HUES64 (cell line): ENCODE data around the gene VOPP1.

ENCODE experiments used
- H3K27ac ChIP-seq: 2 replicates; pipeline ENCODE4 v1.7.0; 2013; ENCODE audit warnings: low read depth, low read length, inconsistent platforms
- H3K27me3 ChIP-seq: 2 replicates; pipeline ENCODE4 v1.6.1; 2013; ENCODE audit warnings: mild to moderate bottlenecking, low read length; ENCODE audit not compliant: insufficient read depth
- H3K36me3 ChIP-seq: 2 replicates; pipeline ENCODE4 v1.6.1; 2013; ENCODE audit warnings: mild to moderate bottlenecking, low read length; ENCODE audit not compliant: insufficient read depth
- H3K4me1 ChIP-seq: 2 replicates; pipeline ENCODE4 v1.6.1; 2013; ENCODE audit warnings: mild to moderate bottlenecking, low read length, moderate library complexity; ENCODE audit not compliant: insufficient read depth
- H3K4me3 ChIP-seq: 2 replicates; pipeline ENCODE4 v1.5.1; 2013; ENCODE audit warnings: mild to moderate bottlenecking, low read length, moderate library complexity
- H3K9ac ChIP-seq: 2 replicates; pipeline ENCODE4 v1.6.1; 2013; ENCODE audit warnings: mild to moderate bottlenecking, low read depth, low read length
- H3K9me3 ChIP-seq: 2 replicates; pipeline ENCODE4 v1.6.1; 2013; ENCODE audit warnings: low read depth, low read length; ENCODE audit not compliant: insufficient read depth
- WGBS: fragments of 150-250, 120-280 bp; methylation state at CpG from one replicate; pipeline ENCODE4 v1.1.7; 2013; ENCODE audit warnings: missing lambda C conversion rate; 5-methylcytosine and 5-hydroxymethylcytosine counted together

Gene VOPP1

GRCh38 chr7:55568613-55569268, 3.6 kb downstream of the VOPP1 start:
- H3K4me3 ChIP-seq: no peak overlapping the region
- no peaks in the 10 kb centered on the region for H3K36me3 ChIP-seq
- peak overlapping the region; percentile 33; the same call in 1 of the 2 replicates for H3K27ac ChIP-seq
- H3K27me3 ChIP-seq: peaks cover 12% of the 10 kb centered on the region; the same call in 1 of the 2 replicates
- peaks cover 65% of the 10 kb centered on the region for H3K4me1 ChIP-seq
- no peaks in the 10 kb centered on the region for H3K9me3 ChIP-seq
- WGBS: 65% methylated on average over 4 of the region's 4 CpGs
- no peak overlapping the region for H3K9ac ChIP-seq

- 48% methylated on average over 3 of the region's 3 CpGs for WGBS
- H3K36me3 ChIP-seq: no peaks in the 10 kb centered on the region
- no peak overlapping the region for H3K27ac ChIP-seq
- no peak overlapping the region for H3K4me3 ChIP-seq
- H3K4me1 ChIP-seq: peaks cover 66% of the 10 kb centered on the region
- H3K27me3 ChIP-seq: peaks cover under 1% of the 10 kb centered on the region; the same call in 1 of the 2 replicates
- no peak overlapping the region for H3K9ac ChIP-seq
- H3K9me3 ChIP-seq: no peaks in the 10 kb centered on the region
Measured at GRCh38 chr7:55567571-55567970, 4.7 kb downstream of the VOPP1 start.

GRCh38 chr7:55565681-55566080, 6.6 kb downstream of the VOPP1 start:
- no peak overlapping the region for H3K27ac ChIP-seq
- H3K4me1 ChIP-seq: peaks cover 67% of the 10 kb centered on the region
- H3K36me3 ChIP-seq: no peaks in the 10 kb centered on the region
- no peaks in the 10 kb centered on the region for H3K9me3 ChIP-seq
- no peaks in the 10 kb centered on the region for H3K27me3 ChIP-seq
- WGBS: 90% methylated on average over 3 of the region's 3 CpGs
- H3K9ac ChIP-seq: no peak overlapping the region
- H3K4me3 ChIP-seq: no peak overlapping the region

- H3K4me3 ChIP-seq: no peak overlapping the region
- 15% methylated on average over 4 of the region's 4 CpGs for WGBS
- H3K4me1 ChIP-seq: peaks cover 51% of the 10 kb centered on the region
Measured at GRCh38 chr7:55563596-55564325, 8.5 kb downstream of the VOPP1 start.

GRCh38 chr7:55561690-55562089, 10.6 kb downstream of the VOPP1 start:
- Histone ChIP-seq H3K9me3 (no peaks in the 10 kb centered on the region), H3K27me3 (no peaks in the 10 kb centered on the region), H3K4me3 (no peak overlapping the region), H3K36me3 (no peaks in the 10 kb centered on the region), H3K9ac (no peak overlapping the region), H3K4me1 (peaks cover 61% of the 10 kb centered on the region), H3K27ac (no peak overlapping the region)
- WGBS: 94% methylated on average over 4 of the region's 4 CpGs

More at GRCh38 chr7:55563596-55564325, 8.5 kb downstream of the VOPP1 start:
- Histone ChIP-seq H3K36me3 (no peaks in the 10 kb centered on the region), H3K27me3 (no peaks in the 10 kb centered on the region), H3K9me3 (no peaks in the 10 kb centered on the region), H3K9ac (no peak overlapping the region), H3K27ac (peak overlapping the region; percentile 32; the same call in 1 of the 2 replicates)

- no peak overlapping the region for H3K27ac ChIP-seq
- H3K4me1 ChIP-seq: peaks cover 66% of the 10 kb centered on the region
- WGBS: 94% methylated on average over 12 of the region's 12 CpGs
- no peaks in the 10 kb centered on the region for H3K36me3 ChIP-seq
- H3K4me3 ChIP-seq: no peak overlapping the region
- no peaks in the 10 kb centered on the region for H3K27me3 ChIP-seq
- H3K9me3 ChIP-seq: no peaks in the 10 kb centered on the region
- no peak overlapping the region for H3K9ac ChIP-seq
Measured at GRCh38 chr7:55558962-55559920, 13.1 kb downstream of the VOPP1 start.

- peaks cover 66% of the 10 kb centered on the region for H3K4me1 ChIP-seq
Measured at GRCh38 chr7:55557666-55558188, 14.6 kb downstream of the VOPP1 start.

GRCh38 chr7:55556492-55556891, 15.8 kb downstream of the VOPP1 start:
- no peak overlapping the region for H3K9ac ChIP-seq
- peaks cover 69% of the 10 kb centered on the region for H3K4me1 ChIP-seq
- no peak overlapping the region for H3K27ac ChIP-seq
- no peaks in the 10 kb centered on the region for H3K9me3 ChIP-seq
- no peak overlapping the region for H3K4me3 ChIP-seq
- H3K36me3 ChIP-seq: no peaks in the 10 kb centered on the region
- 84% methylated on average over 3 of the region's 3 CpGs for WGBS
- no peaks in the 10 kb centered on the region for H3K27me3 ChIP-seq

More at GRCh38 chr7:55557666-55558188, 14.6 kb downstream of the VOPP1 start:
- H3K9ac ChIP-seq: no peak overlapping the region
- no peak overlapping the region for H3K4me3 ChIP-seq
- H3K27ac ChIP-seq: peak overlapping the region; percentile 25; the same call in 1 of the 2 replicates
- WGBS: 47% methylated on average over 7 of the region's 7 CpGs
- H3K27me3 ChIP-seq: no peaks in the 10 kb centered on the region
- no peaks in the 10 kb centered on the region for H3K36me3 ChIP-seq
- H3K9me3 ChIP-seq: no peaks in the 10 kb centered on the region

GRCh38 chr7:55556031-55556430, 16.3 kb downstream of the VOPP1 start:
- WGBS: 79% methylated on average over 1 of the region's 1 CpG
- Histone ChIP-seq H3K36me3 (no peaks in the 10 kb centered on the region), H3K27me3 (no peaks in the 10 kb centered on the region), H3K9me3 (no peaks in the 10 kb centered on the region), H3K4me3 (no peak overlapping the region; the same call in 1 of the 2 replicates), H3K4me1 (peaks cover 69% of the 10 kb centered on the region), H3K9ac (peak overlapping the region; percentile 27; the same call in 1 of the 2 replicates), H3K27ac (peak overlapping the region; percentile 88; the same call in 1 of the 2 replicates)

GRCh38 chr7:55555160-55555559, 17.1 kb downstream of the VOPP1 start:
- Histone ChIP-seq H3K4me1 (peaks cover 70% of the 10 kb centered on the region), H3K9ac (peak overlapping the region; percentile 26; the same call in 1 of the 2 replicates)
- 11% methylated on average over 7 of the region's 7 CpGs for WGBS

More at GRCh38 chr7:55555160-55555559, 17.1 kb downstream of the VOPP1 start:
- Histone ChIP-seq H3K27me3 (no peaks in the 10 kb centered on the region), H3K36me3 (no peaks in the 10 kb centered on the region), H3K4me3 (peak overlapping the region; percentile 24), H3K27ac (peak overlapping the region; percentile 88), H3K9me3 (no peaks in the 10 kb centered on the region)
